Fibroblast of skin of right biceps (primary cell): Measurements from ENCODE around the gene AWAT2.

Experiments used
- DNase-seq: peaks from one replicate; pipeline ENCODE4 v3.0.0-alpha.2; 2013

Gene AWAT2, protein sequence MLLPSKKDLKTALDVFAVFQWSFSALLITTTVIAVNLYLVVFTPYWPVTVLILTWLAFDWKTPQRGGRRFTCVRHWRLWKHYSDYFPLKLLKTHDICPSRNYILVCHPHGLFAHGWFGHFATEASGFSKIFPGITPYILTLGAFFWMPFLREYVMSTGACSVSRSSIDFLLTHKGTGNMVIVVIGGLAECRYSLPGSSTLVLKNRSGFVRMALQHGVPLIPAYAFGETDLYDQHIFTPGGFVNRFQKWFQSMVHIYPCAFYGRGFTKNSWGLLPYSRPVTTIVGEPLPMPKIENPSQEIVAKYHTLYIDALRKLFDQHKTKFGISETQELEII

DNA sequence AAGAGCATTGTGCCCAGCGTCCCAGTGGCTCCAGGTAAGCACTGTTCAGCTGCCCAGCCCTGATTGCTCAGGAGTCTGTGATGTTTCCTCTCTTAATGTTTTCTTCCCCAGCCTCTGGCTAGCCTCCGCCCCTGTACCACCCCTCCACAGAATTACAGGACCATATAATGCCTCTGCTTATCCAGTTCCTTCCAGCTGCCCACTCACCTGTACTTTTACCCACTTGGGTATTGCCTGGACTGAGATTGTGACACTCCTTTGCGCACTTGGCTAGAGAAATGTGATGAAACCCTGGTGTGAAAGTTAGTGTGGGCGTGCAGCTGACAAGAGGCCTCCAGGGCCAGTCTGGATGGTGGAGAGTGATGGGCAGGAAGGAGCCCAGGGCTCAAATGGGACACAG lies at the start of gene AWAT2:
Gene AWAT2, minus strand, starts transcription at position 14 of the 400 bp plus-strand sequence. Its CDS starts 6 bp downstream, at position 8.
- DNase-seq = no peak

DNA sequence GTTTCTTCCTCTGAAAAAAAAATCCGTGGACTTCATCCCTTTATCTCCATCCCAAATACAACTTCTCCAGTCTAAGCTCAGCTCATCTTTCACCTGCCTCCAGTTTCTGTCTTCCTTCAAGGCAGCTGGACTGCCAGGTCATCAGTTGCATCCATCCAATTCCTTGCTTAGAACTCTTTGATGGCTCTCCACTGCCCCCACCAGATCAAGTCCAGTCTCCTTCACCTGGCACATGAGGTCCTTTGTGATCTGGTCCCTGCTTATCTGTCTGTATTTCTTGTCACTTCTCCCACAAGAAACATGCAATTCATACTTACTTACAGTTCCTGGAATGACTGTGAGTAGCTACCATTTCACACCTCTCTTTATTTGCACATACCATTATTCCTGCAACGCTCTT lies 46.3 kb upstream of the AWAT2 start:
- peak; percentile 16 for DNase-seq

DNA sequence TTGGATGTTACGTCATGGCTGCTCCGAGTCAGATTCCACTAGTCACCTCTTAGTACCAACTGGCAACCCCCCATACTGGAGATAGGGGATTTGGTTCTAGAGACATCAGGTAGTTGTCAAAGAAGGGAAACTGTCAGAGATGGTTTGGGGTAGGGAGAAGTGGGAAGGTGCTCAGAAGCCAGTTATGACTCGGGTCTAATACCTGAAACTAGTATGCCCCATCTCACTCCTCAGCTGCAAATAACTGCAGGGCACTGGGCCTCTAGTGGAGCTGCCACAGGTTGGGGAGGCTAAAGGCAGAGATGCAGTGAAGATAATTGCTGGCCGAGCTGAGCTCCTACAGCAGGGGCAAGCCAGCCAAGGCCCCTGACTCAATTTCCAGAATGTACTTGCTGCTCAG lies 42.5 kb upstream of the AWAT2 start:
- no peak for DNase-seq

DNA sequence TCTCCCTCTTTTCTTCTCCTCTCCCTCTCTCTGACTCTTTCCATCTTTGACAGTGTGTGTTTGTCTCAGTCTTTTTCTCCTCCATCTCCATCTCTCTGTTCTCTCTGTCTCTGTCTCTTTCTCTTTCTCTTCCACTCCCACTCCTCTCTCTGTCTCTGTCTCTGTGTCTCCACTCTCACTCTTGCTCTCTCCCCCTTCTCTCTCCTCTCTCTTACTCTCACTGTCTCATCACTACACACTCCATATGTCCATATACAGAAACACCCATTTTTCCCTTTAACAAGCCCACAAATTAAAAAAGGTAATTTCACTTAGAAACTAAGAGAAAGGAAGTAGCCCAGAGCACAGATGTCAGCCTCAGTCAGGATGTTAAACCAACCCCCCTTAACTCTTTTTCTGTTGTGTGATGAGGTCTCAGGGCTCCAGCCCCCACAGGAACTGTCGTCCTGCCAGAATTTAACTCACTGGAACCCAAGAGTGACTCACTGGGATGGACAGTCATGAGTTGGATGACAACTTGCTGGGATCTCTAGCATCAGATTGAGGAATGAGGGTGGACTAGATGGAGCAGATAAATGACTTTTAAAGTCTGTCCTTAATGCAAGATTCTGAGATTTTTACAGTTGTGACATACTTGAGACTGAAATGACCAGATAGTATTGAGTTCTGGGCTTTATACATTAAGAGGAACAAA lies 40.0 kb upstream of the AWAT2 start:
- peak; percentile 87 for DNase-seq

DNA sequence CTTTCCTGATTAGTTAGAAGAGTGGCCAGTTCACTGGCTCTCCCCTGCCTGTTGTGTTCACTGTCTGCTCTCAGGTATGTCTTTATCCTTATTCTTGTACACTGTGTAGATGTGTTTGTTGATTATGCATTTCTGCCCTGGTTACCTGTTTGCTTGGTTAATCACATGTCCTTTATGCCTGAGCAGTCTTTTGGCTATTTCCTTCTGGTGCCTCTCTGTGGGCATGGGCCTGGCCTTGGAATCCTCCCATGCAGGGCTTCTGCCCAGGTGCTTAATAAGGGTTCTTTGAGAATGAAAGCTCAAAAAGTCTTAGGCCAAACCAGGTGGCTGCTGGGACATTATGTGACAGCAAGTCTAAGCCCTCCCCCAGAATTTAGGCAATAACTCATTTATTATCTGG lies 39.0 kb upstream of the AWAT2 start:
- DNase-seq = no peak

DNA sequence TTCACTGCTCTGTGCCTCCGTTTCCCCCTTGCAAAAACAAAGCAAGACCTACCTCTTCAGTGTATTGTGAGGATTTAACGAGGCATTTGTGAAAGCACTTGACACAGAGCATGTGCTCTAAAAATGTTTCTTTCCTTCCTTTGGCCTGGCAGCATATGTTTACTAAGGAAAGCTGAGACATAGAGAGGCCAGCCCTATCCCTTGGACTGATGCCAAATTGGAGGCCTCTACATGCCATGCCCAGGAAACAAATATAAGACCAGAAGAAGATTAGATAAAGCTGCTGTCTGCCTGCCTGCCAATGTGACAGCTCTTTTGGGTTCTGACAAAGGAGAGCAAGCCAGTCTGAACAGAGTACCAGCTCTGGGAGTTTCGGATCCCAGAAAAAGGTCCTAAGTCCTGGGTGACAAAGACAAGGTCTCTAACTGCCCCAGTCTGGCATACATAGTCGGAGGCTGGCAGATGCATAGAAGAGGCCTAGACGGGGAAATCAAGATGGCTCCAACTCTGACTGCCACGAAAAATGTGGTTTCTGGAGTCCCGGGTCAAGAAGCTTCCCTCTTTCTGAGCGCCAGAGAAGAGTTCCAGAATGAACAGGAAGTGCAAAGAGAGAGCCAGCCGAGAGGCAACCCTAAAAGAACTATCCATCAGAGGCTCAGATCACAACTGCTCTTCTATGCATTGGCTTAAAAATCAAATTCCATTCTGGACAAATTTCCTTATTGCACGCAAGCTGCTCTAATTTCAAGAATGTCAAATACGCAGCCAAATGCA lies 38.3 kb upstream of the AWAT2 start:
- DNase-seq = peak; percentile 60

DNA sequence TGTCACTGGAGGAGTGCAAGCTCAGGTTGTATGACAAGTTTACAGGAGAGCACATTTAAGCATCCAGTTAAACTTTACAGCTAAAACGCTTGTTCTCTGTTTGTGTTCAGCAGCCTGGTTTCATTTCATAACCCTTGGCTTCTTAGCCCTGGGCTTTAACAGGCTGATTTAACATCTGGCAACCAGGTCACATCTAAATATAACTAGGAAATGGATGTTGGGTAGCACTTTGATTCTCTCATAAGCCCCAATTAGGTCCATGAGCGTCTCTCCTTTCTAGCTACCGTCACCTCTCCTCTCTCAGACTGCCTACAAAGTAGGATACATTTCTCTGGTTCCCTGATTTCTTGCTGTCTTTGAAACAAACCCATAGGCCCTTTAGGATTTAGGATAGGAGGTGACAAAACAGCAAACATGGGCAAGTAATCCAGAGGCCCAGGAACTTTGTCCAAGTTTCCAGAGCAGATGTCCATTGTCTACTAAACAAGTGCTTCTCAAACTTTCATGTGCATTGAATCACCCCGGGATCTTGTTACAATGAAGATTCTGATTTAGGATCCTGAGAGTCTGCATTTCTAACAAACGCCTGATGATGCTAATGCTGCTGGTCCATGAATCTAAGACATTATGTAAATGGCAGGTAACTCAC lies 35.0 kb upstream of the AWAT2 start:
- DNase-seq = no peak

DNA sequence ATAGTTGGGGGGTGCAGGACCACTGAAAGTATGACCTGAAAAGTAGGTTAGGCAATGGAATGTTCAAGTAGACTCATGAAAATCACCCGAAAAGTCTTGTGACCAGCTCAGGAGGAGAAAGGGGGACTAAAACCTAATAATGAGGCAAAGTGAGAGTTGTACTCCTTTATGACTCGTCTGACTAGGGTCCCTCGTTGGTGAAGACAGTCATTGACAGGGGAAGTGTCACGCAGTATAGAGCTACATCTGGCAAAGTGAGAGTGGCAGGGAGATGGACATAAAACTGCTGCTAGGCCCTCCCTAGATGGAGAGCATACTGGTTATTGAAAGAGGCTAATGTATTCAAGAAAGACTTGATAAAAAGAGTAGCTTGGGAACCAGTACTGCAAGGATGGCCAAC lies 33.0 kb upstream of the AWAT2 start:
- no peak for DNase-seq

DNA sequence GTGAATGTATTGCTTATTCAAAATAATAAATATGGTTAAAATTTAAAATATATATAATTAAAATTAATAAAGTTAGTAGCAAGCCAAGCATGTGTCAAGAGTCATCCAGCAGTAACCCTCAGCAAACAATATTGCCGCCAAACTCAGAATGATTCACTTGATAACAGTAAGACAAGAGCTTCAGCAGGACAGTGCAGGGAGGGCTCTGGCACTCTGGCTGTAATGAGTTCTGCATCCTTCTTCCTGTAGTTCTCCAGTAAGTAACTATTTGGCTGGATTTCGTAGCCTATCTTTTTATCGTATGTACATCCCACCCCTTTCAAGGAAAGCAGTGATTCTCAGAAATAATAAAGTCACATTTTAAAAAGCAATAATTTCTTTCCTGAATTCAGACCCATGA lies 30.1 kb upstream of the AWAT2 start:
- DNase-seq = peak; percentile 7

DNA sequence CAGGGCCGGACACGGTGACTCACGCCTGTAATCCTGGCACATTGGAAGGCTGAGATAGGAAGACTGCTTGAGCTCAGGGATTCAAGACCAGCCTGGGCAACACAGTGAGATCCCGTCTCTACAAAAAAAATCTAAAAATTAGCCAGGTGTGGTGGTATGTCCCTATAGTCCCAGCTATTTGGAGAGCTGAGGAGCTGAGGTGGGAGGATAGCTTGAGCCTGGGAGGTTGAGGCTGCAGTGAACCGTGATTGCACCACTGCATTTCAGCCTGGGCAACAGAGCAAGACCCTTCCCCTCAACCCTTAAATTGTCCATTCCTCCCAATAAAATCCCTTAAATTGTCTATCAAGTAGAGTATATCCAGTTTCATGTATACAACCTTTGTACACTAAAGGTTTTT lies 29.6 kb upstream of the AWAT2 start:
- no peak for DNase-seq

DNA sequence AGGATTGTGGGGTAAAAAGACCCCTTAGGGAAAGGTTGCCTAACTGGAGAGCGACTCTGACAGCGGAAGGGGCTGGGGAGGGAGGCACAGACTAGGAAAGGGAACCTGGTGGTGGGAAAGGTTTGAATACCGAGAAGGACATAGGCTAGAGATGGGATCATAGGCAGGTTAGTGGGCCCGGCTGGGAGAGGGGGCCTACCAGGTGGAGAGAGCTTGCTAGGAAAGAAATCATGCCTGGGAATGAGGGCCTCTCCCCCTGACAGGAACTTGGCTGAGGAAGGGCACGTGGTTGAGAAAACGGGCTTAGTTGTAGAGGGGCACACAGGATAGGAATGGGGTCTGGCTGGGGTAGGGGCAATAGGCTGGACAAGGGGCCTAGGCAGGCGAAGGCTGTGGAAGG lies 16.9 kb upstream of the AWAT2 start:
- no peak for DNase-seq

DNA sequence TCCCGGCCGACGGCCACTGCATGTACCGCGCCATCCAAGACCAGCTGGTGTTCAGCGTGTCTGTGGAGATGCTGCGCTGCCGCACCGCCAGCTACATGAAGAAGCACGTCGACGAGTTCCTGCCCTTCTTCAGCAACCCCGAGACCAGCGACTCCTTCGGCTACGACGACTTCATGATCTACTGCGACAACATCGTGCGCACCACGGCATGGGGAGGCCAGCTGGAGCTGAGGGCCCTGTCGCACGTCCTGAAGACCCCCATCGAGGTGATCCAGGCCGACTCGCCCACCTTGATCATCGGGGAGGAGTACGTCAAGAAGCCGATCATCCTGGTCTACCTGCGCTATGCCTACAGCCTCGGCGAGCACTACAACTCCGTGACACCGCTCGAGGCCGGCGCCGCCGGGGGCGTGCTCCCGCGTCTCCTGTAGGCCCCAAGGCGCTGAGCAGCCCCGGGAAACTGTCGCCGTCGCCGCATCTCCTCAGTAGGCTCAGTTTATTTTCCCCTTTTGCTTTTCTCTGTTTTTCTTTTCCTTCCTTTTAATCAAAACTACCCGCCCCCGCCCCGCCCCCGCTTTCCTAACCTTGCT lies 13.3 kb upstream of the AWAT2 start:
- DNase-seq = no peak

DNA sequence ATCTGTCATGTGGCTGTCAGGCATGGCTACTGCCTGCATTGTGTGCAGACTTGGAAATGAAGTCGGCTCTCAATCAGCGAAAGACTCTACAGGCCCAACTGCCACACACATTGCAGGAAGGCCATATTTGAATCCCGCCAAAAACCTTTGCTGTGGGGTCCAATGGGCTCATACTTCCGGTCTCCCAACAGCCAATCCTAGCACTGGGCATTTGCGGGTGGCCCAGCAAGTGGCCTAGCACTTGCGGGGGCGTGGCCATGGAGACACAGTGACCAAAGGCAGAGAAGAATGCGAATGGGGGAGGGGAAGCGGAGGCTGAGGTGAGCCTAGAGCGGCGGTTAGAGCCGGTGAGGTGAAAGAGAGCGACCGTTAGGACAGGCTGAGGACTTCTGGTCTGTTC lies 12.3 kb upstream of the AWAT2 start, which contains the start of gene OTUD6A:
Gene OTUD6A, plus strand, starts transcription at position 382 of the 400 bp plus-strand sequence. CDS start 68 bp downstream, outside the sequence.
- DNase-seq = no peak

DNA sequence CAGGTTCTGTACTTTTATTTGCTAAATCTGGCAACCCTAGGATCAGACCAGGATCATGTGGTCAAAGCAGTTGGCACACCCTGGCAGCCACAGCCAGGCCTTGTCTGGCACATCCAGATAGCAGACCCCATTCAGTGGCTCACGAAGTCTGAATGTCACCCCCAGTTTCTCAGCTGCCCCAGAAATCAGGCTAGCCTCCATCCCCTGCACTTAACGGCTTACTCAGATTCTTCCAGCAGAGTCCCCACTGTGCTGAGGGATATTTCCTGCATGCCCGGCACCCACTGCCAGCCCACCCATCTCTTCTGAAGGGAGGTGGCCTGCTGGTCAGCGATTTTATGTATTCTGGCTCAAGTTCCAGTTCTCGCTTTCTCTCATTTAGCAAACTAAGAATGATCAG lies 4.7 kb upstream of the AWAT2 start:
- no peak for DNase-seq

DNA sequence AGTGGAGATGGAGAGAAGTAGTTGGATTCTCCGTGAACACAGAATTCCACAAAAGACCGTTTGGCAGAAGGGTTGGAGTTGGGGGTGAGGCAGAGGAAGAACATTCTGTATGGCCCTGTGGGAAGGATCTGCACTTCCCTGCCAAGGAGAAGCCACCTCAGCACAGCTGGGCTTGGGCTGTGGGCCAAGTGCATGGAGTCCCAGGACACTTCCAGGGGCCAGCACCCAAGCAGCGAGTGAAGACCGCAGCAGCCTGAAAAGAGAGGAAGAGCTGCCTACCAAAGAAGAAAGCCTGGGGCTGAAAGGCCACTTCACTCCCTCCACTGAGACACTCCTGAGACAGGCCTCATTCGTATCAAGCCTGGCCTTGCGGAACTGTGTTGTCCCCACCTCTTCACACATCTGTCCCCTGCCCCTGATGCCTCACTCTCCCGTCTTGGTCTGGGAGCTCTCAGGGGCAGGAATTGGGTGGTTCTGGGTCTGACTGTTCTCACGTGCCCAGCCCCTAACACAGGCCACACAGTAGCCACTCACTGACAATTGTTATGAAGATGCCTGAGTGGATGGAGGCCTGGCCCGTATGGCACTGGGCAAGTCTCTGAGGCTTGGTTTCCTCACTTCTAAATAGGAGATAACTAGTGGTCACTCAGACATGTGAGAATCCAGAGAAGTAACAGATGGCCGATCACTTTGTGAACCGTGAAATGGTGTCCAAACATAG lies 3.3 kb upstream of the AWAT2 start:
- no peak for DNase-seq

DNA sequence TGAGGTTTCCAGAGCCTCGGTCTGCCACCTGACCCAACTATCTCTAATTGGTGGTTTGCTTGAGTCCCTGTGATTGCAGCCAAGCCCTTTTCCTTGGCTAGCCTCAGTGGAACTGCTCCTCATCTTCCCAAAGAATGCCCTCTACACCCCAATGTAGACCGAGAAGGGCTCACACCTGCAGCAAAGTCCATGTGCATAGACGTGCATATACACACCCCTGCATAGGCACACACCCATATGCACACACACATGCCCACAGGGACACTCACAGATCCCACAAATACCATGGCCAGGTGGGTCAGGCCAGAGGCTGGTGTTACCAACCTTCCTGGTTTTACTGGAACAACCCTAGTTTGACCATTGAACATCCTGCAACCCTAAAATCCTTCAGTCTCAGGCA lies 332 bp downstream of the AWAT2 start:
- DNase-seq = no peak

DNA sequence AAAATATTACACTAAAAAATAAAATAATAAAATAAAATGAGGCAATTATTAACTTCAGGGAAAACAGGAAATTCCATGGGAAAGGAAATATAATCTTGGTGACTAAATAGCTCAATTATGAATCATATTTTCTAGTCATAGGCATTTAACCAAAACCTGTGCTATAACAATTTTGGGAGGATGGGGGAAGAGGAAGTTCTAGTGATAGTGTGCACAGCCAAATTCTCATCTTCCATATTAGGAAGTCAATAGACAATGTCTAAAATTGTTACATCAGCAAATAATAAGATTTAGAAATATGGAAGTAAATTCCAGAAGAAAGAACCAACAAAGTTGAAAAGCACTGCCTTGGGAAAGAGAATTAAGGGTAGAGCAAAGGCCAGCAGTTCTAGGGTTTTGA lies 2.8 kb downstream of the AWAT2 start:
- peak; percentile 82 for DNase-seq

DNA sequence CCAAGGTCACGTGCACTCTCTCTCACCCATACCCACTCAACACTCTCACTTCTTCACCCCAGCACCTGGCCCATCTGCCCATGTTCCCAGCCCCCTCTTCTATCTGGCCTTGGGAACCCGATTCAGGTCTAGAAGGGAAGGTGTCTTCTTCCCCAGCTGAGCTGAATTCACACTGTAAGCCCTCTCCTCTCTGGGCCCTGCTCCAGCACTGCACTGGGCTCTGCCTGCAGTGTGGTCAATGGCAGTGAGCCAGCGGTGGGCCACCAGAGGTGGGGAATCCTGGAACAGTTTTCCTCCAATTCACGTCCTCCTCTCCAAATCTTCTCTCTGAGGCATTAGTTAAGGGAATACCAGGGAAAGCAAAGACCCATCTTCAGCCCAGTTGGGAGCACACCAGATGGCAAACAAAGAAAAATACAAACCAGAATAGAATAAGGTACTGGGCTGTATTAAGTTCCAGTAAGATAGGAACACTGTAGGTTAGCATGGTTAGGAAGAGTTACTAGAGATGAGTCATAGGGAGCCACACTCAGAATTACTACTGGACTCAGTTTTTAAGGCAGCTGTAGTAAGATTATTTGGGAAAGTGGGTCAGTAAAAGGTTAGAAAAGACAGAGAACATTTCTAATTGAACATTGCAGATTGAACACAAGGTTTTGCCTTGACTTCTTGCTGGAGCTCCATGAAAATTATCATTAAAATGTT lies 5.0 kb downstream of the AWAT2 start:
- DNase-seq = peak; percentile 43

DNA sequence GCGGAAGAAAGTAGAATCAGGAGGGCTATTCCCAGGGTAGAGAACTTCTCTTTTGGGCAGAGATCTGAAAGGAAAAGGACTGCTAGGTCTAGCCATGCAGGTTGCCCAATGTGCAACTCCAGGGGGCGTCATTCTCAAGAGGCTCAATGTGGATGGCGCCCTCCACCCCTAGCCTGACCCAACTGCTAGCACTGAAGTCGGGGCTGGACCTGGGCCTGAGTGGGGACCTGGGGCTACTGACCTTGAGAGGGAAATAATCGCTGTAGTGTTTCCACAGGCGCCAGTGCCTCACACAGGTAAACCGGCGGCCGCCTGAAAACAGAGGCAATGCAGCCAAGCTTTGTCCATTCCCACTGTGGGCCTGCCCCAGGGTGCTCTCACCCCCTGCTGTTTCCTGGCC lies 6.1 kb downstream of the AWAT2 start:
- DNase-seq = no peak

DNA sequence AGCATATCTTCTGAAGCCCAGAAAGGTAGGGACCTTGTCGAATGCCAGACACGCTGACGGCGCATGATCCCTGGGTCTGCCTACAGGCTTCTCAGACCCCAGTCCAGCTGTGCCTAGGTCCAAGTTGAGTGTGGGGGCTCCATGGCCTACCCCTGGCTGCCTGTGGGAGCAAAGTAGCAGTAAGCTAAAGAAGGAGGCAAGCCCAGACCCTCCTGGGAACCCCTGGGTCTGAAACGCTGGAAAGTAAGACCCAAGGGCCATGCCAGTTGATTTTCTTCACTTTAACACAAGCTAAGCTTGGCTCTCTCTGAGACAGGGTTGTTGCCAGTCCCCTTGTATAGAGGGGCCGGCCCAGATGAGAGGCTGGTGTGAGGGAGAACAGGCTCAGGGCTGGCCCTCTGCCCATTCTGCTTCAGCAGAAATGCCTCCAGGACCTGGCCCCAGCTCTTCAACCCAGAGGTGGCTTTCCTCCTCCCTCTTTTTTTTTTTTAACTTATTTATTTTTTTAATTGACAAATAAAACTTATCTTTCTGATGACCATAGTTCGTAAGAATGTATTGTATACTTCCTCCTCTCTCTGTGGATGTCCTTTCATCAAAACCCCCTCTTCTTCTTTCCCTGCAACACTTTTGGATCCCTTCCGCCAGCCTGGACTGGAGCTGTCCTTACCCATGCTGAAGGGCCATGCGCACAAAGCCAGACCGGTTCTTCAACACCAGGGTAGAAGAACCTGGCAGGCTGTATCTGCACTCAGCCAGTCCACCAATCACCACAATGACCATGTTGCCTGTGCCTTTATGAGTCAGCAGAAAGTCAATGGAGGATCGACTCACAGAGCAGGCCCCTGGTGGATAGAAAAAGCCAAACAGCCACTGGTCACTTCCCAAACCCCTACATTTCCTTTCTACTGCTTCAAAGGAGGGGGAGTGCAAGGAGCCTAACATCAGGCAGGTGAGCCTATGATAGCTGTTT lies 7.1 kb downstream of the AWAT2 start:
- DNase-seq = peak; percentile 30
